Vagina (tissue), 2 donors: ENCODE data around the gene CAMK2B. TPM values are rescaled to one million over a fixed set of nuclear protein-coding genes. Genes with fewer than 3 reads are reported as not detected.

Experiments used
- DNase-seq, 2 donors: peaks; one replicate each; pipeline ENCODE4 v3.0.0-alpha.2; 2017; ENCODE audit errors: extremely low spot score in 2 of 2
- H3K27ac ChIP-seq: fragments of 200-600 bp; sonication (generic); one replicate; pipeline ENCODE4 v1.5.1; 2019
- H3K27me3 ChIP-seq: fragments of 200-600 bp; sonication (generic); one replicate; pipeline ENCODE4 v1.5.1; 2019
- H3K36me3 ChIP-seq, 2 donors: fragments of 200-600 bp; sonication (generic); one replicate each; pipeline ENCODE4 v1.5.1; 2017 to 2019
- H3K4me1 ChIP-seq: fragments of 200-600 bp; sonication (generic); one replicate; pipeline ENCODE4 v1.5.1; 2019
- H3K4me3 ChIP-seq, 2 donors: fragments of 200-600 bp; sonication (generic); 1 replicate in 1 of 2; 2 replicates in 1 of 2; pipeline ENCODE4 v1.5.1; 2016 to 2019
- H3K9me3 ChIP-seq: fragments of 200-600 bp; sonication (generic); one replicate; pipeline ENCODE4 v1.5.1; 2019
- CTCF ChIP-seq, 3 experiments: fragments of 450-650 bp in 2 of 3; fragments of 200-600 bp in 1 of 3; sonication (generic) in 1 of 3; IDR thresholded peaks; one replicate each; pipeline ENCODE4 v1.5.1; 2017 to 2019; ENCODE audit warnings: antibody characterized with exemption in 3 of 3, mild to moderate bottlenecking in 2 of 3, moderate library complexity in 2 of 3
- POLR2A ChIP-seq, 2 donors: fragments of 450-650 bp; IDR thresholded peaks; one replicate each; pipeline ENCODE4 v1.6.1; 2017; ENCODE audit warnings: antibody characterized with exemption in 2 of 2, mild to moderate bottlenecking in 2 of 2, moderate library complexity in 2 of 2
- POLR2AphosphoS5 ChIP-seq, 2 donors: sonication (generic); formaldehyde crosslinking; IDR thresholded peaks; one replicate each; pipeline ENCODE4 v1.9.0; 2017; ENCODE audit warnings: antibody characterized with exemption in 2 of 2, mild to moderate bottlenecking in 2 of 2, low read depth in 1 of 2; ENCODE audit not compliant: insufficient read depth in 1 of 2
- intact Hi-C: fragments of 100-400 bp; cut with DNase I; formaldehyde crosslinking; loops from one replicate; pipeline ENCODE4 v1.15.1; 2023
- total RNA-seq: library from RNA; depleted of rRNA; stranded (reverse); fragments of >200 nt; gene quantifications from one replicate; pipeline ENCODE4 v1.2.3, GENCODE V29; 2016

Gene CAMK2B
- total RNA-seq, 1 donor from 2014 or later, result 3.2 TPM

- TF ChIP-seq POLR2A (IDR thresholded peaks at IDR 0.05) (no peak), POLR2AphosphoS5 (IDR thresholded peaks at IDR 0.05; ENCODE audit: insufficient read depth in 1 of 2, low read depth in 1 of 2) (no peak), CTCF (IDR thresholded peaks at IDR 0.05) (no peak)
- H3K4me1 ChIP-seq, result peaks cover 4% of the 10 kb centered on the region
- H3K27me3 ChIP-seq, result no peaks in the 10 kb centered on the region
- intact Hi-C loops, result loop anchor here (5.0 kb wide), 1 partner anchor 320 kb away; no protein-coding TSS in a partner anchor
- no peak overlapping the region for H3K4me3 ChIP-seq
- no peaks in the 10 kb centered on the region for H3K9me3 ChIP-seq
- DNase-seq, result no peak
- no peak overlapping the region for H3K27ac ChIP-seq
- no peaks in the 10 kb centered on the region for H3K36me3 ChIP-seq
Observed at GRCh38 chr7:44242091-44242490, 83.3 kb downstream of the CAMK2B start.

GRCh38 chr7:44240983-44241510 lies 84.3 kb downstream of the CAMK2B start:
- no peaks in the 10 kb centered on the region for H3K27me3 ChIP-seq
- no peaks in the 10 kb centered on the region for H3K9me3 ChIP-seq
- H3K4me3 ChIP-seq, result no peak overlapping the region
- intact Hi-C loops, result loop anchor here (5.0 kb wide), 1 partner anchor 321 kb away; no protein-coding TSS in a partner anchor
- no peak overlapping the region for H3K27ac ChIP-seq
- no peak for DNase-seq
- peaks cover 4% of the 10 kb centered on the region for H3K4me1 ChIP-seq
- no peaks in the 10 kb centered on the region for H3K36me3 ChIP-seq
- no peak for TF ChIP-seq POLR2A (IDR thresholded peaks at IDR 0.05)
- TF ChIP-seq CTCF (IDR thresholded peaks at IDR 0.05), result peak; percentile 26 to 63 (median 61)

GRCh38 chr7:44240376-44240775 lies 85.0 kb downstream of the CAMK2B start:
- H3K27me3 ChIP-seq, result no peaks in the 10 kb centered on the region
- H3K27ac ChIP-seq, result no peak overlapping the region
- no peak overlapping the region for H3K4me3 ChIP-seq
- no peak for DNase-seq
- intact Hi-C loops, result loop anchor here (5.0 kb wide), 1 partner anchor 322 kb away; no protein-coding TSS in a partner anchor
- no peaks in the 10 kb centered on the region for H3K9me3 ChIP-seq
- peaks cover 4% of the 10 kb centered on the region for H3K4me1 ChIP-seq
- H3K36me3 ChIP-seq, result no peaks in the 10 kb centered on the region
- TF ChIP-seq CTCF (IDR thresholded peaks at IDR 0.05), result no peak
- TF ChIP-seq POLR2A (IDR thresholded peaks at IDR 0.05), result no peak
- TF ChIP-seq POLR2AphosphoS5 (IDR thresholded peaks at IDR 0.05; ENCODE audit: insufficient read depth in 1 of 2, low read depth in 1 of 2), result no peak

GRCh38 chr7:44239361-44239760 lies 86.0 kb downstream of the CAMK2B start:
- TF ChIP-seq POLR2A (IDR thresholded peaks at IDR 0.05) (no peak), POLR2AphosphoS5 (IDR thresholded peaks at IDR 0.05; ENCODE audit: insufficient read depth in 1 of 2, low read depth in 1 of 2) (no peak), CTCF (IDR thresholded peaks at IDR 0.05) (no peak)
- H3K4me3 ChIP-seq, result no peak overlapping the region

GRCh38 chr7:44238116-44238695 lies 87.2 kb downstream of the CAMK2B start:
- intact Hi-C loops, result loop anchor here (5.0 kb wide), 1 partner anchor 239 kb away; no protein-coding TSS in a partner anchor
- H3K27ac ChIP-seq, result no peak overlapping the region
- H3K9me3 ChIP-seq, result no peaks in the 10 kb centered on the region
- DNase-seq, result no peak
- H3K4me3 ChIP-seq, result no peak overlapping the region
- TF ChIP-seq CTCF (IDR thresholded peaks at IDR 0.05) (no peak), POLR2A (IDR thresholded peaks at IDR 0.05) (no peak), POLR2AphosphoS5 (IDR thresholded peaks at IDR 0.05; ENCODE audit: insufficient read depth in 1 of 2, low read depth in 1 of 2) (no peak)
- H3K27me3 ChIP-seq, result no peaks in the 10 kb centered on the region
- H3K36me3 ChIP-seq, result no peaks in the 10 kb centered on the region
- peaks cover 4% of the 10 kb centered on the region for H3K4me1 ChIP-seq

More at GRCh38 chr7:44239361-44239760, 86.0 kb downstream of the CAMK2B start:
- H3K27ac ChIP-seq, result no peak overlapping the region
- intact Hi-C loops, result loop anchor here (5.0 kb wide), 1 partner anchor 238 kb away; no protein-coding TSS in a partner anchor
- no peaks in the 10 kb centered on the region for H3K36me3 ChIP-seq
- H3K4me1 ChIP-seq, result peaks cover 4% of the 10 kb centered on the region
- no peak for DNase-seq
- H3K9me3 ChIP-seq, result no peaks in the 10 kb centered on the region
- H3K27me3 ChIP-seq, result no peaks in the 10 kb centered on the region
